Cardiac muscle cell (in vitro differentiated cells and primary cell): ENCODE data around the gene ANKS1A. TPM values are rescaled to one million over a fixed set of nuclear protein-coding genes. Genes with fewer than 3 reads are reported as not detected.

Experiments used
- DNase-seq, 2 donors: peaks; one replicate each; pipeline versions ENCODE4 v3.0.0 to v3.0.0-alpha.2; 2010 to 2017; ENCODE audit warnings: low read depth in 1 of 2, low spot score in 1 of 2
- H3K27ac ChIP-seq: fragments of 200-600 bp; sonication (generic); 2 replicates; pipeline ENCODE4 v1.5.1; 2016
- H3K27me3 ChIP-seq: fragments of 200-600 bp; sonication (generic); 2 replicates; pipeline ENCODE4 v1.6.0; 2016; ENCODE audit warnings: control low read depth
- H3K36me3 ChIP-seq: fragments of 200-600 bp; sonication (generic); 2 replicates; pipeline ENCODE4 v1.5.1; 2016; ENCODE audit warnings: control low read depth
- H3K4me1 ChIP-seq: fragments of 200-600 bp; sonication (generic); 2 replicates; pipeline ENCODE4 v1.8.1; 2017; ENCODE audit warnings: low read depth, mild to moderate bottlenecking, mixed run types
- H3K4me3 ChIP-seq: fragments of 200-600 bp; sonication (generic); 2 replicates; pipeline ENCODE4 v1.5.1; 2016; ENCODE audit warnings: mild to moderate bottlenecking
- H3K9me3 ChIP-seq: fragments of 200-600 bp; sonication (generic); 2 replicates; pipeline ENCODE4 v1.5.1; 2017; ENCODE audit warnings: low read depth, mild to moderate bottlenecking, control low read depth
- polyA plus RNA-seq: library from polyadenylated mRNA; unstranded; fragments of >200 nt; fragmentation: Nextera tagmentation; extraction: Ambion mirVana; gene quantifications from 2 replicates; pipeline ENCODE4 v1.2.1, GENCODE V29; 2016
- total RNA-seq: library from RNA; depleted of rRNA; stranded (reverse); fragments of >200 nt; gene quantifications from 2 replicates; pipeline ENCODE4 v1.2.3, GENCODE V29; 2016
- TF ChIP-seq, protein P1 (sequence below): IDR thresholded peaks from 2 replicates; pipeline ENCODE4 v1.5.1; 2012; ENCODE audit warnings: low read depth, mild to moderate bottlenecking, low read length

Gene ANKS1A
- total and polyA plus RNA-seq, 2 experiments from 2014 or later = 11.3 to 27.2 TPM

DNA sequence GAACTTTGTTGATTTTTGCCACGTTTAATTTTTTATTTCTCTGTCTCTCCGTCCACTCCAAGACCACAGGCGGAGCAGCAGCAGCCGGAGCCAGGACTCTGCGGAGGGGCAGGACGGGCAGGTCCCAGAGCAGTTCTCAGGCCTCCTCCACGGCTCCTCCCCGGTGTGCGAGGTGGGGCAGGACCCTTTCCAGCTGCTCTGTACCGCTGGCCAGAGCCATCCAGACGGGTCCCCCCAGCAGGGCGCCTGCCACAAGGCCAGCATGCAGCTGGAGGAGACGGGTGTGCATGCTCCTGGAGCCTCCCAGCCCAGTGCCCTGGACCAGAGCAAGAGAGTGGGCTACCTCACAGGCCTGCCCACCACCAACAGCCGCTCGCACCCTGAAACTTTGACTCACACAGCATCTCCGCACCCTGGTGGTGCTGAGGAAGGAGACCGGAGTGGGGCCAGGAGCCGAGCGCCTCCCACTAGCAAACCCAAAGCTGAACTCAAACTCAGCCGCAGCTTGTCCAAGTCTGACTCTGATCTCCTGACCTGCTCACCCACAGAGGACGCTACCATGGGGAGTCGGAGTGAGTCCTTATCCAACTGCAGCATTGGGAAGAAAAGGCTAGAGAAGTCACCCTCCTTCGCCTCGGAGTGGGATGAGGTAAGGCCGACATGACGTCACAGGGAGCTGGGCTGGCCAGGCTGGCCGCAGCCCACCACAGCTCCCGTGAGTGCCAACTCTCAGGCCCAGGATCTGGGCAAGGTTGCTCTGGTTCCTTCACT is 128.5 kb downstream of the ANKS1A start:
- DNase-seq = peak in 1 of 2 donors; percentile 56
- Histone ChIP-seq H3K9me3 (no peaks in the 10 kb centered on the region), H3K27me3 (no peaks in the 10 kb centered on the region), H3K4me1 (peaks cover 37% of the 10 kb centered on the region), H3K4me3 (no peak overlapping the region), H3K36me3 (no peaks in the 10 kb centered on the region), H3K27ac (peak overlapping the region; percentile 79)
- TF ChIP-seq, protein P1, sequence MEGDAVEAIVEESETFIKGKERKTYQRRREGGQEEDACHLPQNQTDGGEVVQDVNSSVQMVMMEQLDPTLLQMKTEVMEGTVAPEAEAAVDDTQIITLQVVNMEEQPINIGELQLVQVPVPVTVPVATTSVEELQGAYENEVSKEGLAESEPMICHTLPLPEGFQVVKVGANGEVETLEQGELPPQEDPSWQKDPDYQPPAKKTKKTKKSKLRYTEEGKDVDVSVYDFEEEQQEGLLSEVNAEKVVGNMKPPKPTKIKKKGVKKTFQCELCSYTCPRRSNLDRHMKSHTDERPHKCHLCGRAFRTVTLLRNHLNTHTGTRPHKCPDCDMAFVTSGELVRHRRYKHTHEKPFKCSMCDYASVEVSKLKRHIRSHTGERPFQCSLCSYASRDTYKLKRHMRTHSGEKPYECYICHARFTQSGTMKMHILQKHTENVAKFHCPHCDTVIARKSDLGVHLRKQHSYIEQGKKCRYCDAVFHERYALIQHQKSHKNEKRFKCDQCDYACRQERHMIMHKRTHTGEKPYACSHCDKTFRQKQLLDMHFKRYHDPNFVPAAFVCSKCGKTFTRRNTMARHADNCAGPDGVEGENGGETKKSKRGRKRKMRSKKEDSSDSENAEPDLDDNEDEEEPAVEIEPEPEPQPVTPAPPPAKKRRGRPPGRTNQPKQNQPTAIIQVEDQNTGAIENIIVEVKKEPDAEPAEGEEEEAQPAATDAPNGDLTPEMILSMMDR = peak; percentile 18

GRCh38 chr6:35018182-35018519 is 129.1 kb downstream of the ANKS1A start:
- no peaks in the 10 kb centered on the region for H3K27me3 ChIP-seq
- H3K27ac ChIP-seq = no peak overlapping the region
- no peaks in the 10 kb centered on the region for H3K36me3 ChIP-seq
- DNase-seq = no peak
- TF ChIP-seq, protein P1 = no peak
- H3K9me3 ChIP-seq = no peaks in the 10 kb centered on the region
- H3K4me3 ChIP-seq = no peak overlapping the region
- peaks cover 37% of the 10 kb centered on the region for H3K4me1 ChIP-seq

- Histone ChIP-seq H3K4me3 (no peak overlapping the region), H3K4me1 (peaks cover 37% of the 10 kb centered on the region), H3K9me3 (no peaks in the 10 kb centered on the region), H3K27me3 (no peaks in the 10 kb centered on the region), H3K36me3 (no peaks in the 10 kb centered on the region), H3K27ac (peak overlapping the region; percentile 73)
- TF ChIP-seq, protein P1 = no peak
- DNase-seq = no peak
Observed at GRCh38 chr6:35018746-35019145, 129.7 kb downstream of the ANKS1A start.

DNA sequence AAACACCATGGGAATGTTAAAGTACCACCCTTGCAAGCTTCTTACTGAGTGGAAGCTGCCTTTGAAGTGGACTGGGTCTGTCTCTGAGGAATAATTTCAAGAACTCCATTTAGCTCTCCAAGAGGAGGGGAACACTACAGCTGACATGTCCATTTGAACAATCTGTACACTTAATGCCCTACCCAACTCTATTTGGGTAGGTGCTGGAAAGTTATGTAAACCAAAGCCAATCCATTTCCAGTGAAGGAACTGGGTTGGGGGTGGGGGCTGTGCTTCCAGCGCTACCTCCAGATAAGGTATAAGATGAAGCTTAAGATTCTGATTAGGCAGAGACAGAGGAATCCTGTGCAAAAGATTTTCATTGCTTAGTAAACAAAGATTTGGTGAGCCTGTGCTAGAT is 130.1 kb downstream of the ANKS1A start:
- Histone ChIP-seq H3K9me3 (no peaks in the 10 kb centered on the region), H3K36me3 (no peaks in the 10 kb centered on the region), H3K27ac (peak overlapping the region; percentile 73), H3K4me3 (no peak overlapping the region), H3K27me3 (no peaks in the 10 kb centered on the region), H3K4me1 (peaks cover 40% of the 10 kb centered on the region)
- no peak for DNase-seq
- TF ChIP-seq, protein P1 = no peak

GRCh38 chr6:35019831-35020230 is 130.8 kb downstream of the ANKS1A start:
- Histone ChIP-seq H3K36me3 (no peaks in the 10 kb centered on the region), H3K27ac (peak overlapping the region; percentile 73), H3K27me3 (no peaks in the 10 kb centered on the region), H3K4me3 (no peak overlapping the region), H3K4me1 (peaks cover 47% of the 10 kb centered on the region), H3K9me3 (no peaks in the 10 kb centered on the region)
- TF ChIP-seq, protein P1 = no peak
- no peak for DNase-seq
